Measurements from ENCODE around the gene SLC9A9. TPM values are rescaled to one million over a fixed set of nuclear protein-coding genes. Genes with fewer than 3 reads are reported as not detected.

SLC9A9 gene
- total and polyA plus RNA-seq, 10 donors: 10.8 to 58.2 (median 44.7) TPM

GRCh38 chr3:143865302-143865701, 17.0 kb upstream of the SLC9A9 start:
- Histone ChIP-seq H3K9me3 (no peaks in the 10 kb centered on the region), H3K36me3 (no peaks in the 10 kb centered on the region), H3K27ac (no peak overlapping the region), H3K4me1 (peaks cover 0 to 4% (median 0%) of the 10 kb centered on the region in 6 donors), H3K27me3 (replicated peaks in 1 of 7) (no peaks in the 10 kb centered on the region), H3K4me3 (no peak overlapping the region)
- 72 to 88% (median 83%) methylated on average over 1 of the region's 1 CpG for WGBS, 5 donors
- intact Hi-C loops (cut with DNase I; ENCODE audit: low total_unique reads): no loop called here
- TF ChIP-seq, protein P1, sequence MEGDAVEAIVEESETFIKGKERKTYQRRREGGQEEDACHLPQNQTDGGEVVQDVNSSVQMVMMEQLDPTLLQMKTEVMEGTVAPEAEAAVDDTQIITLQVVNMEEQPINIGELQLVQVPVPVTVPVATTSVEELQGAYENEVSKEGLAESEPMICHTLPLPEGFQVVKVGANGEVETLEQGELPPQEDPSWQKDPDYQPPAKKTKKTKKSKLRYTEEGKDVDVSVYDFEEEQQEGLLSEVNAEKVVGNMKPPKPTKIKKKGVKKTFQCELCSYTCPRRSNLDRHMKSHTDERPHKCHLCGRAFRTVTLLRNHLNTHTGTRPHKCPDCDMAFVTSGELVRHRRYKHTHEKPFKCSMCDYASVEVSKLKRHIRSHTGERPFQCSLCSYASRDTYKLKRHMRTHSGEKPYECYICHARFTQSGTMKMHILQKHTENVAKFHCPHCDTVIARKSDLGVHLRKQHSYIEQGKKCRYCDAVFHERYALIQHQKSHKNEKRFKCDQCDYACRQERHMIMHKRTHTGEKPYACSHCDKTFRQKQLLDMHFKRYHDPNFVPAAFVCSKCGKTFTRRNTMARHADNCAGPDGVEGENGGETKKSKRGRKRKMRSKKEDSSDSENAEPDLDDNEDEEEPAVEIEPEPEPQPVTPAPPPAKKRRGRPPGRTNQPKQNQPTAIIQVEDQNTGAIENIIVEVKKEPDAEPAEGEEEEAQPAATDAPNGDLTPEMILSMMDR (IDR thresholded peaks at IDR 0.05 in 8 of 11, conservative IDR thresholded peaks at IDR 0.05 in 3 of 11): no peak
- TF ChIP-seq POLR2A (IDR thresholded peaks at IDR 0.05) (no peak), POLR2AphosphoS5 (IDR thresholded peaks at IDR 0.05) (no peak)
- DNase-seq: no peak

DNA sequence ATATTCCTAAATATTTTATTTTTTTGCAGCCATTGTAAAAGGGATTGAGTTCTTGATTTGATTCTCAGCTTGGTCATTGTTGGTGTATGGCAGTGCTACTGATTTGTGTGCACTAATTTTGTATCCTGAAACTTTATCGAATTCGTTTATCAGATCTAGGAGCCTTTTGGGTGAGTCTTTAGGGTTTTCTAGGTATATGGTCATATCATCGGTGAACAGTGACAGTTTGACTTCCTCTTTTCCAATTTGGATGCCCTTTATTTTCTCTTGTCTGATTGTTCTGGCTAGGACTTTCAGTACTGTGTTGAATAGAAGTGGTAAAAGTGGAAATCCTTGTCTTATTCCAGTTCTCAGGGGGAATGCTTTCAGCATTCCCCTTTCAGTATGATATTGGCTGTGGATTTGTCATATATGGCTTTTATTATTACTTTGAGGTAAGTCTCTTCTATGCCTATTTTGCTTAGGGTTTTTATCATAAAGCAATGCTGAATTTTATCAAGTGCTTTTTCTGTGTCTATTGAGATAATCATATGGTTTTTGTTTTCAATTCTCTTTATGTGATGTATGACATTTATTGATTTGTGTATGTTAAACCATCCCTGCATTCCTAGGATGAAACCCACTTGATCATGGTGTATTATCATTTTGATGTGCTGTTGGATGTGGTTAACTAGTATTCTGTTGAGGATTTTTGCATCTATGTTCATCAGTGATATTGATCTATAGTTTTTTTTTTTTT, 11.4 kb upstream of the SLC9A9 start:
- intact Hi-C loops (cut with DNase I; ENCODE audit: low total_unique reads): no loop called here
- Histone ChIP-seq H3K27me3 (replicated peaks in 1 of 7) (no peaks in the 10 kb centered on the region), H3K9me3 (peaks cover 0 to 4% (median 0%) of the 10 kb centered on the region in 8 donors), H3K36me3 (no peaks in the 10 kb centered on the region), H3K4me3 (no peak overlapping the region), H3K4me1 (no peaks in the 10 kb centered on the region), H3K27ac (no peak overlapping the region)
- DNase-seq: no peak
- TF ChIP-seq POLR2AphosphoS5 (IDR thresholded peaks at IDR 0.05): no peak
- TF ChIP-seq POLR2A (IDR thresholded peaks at IDR 0.05): no peak
- TF ChIP-seq, protein P1 (IDR thresholded peaks at IDR 0.05 in 8 of 11, conservative IDR thresholded peaks at IDR 0.05 in 3 of 11): no peak
- 76 to 96% (median 90%) methylated on average over 3 of the region's 3 CpGs for WGBS, 5 donors

DNA sequence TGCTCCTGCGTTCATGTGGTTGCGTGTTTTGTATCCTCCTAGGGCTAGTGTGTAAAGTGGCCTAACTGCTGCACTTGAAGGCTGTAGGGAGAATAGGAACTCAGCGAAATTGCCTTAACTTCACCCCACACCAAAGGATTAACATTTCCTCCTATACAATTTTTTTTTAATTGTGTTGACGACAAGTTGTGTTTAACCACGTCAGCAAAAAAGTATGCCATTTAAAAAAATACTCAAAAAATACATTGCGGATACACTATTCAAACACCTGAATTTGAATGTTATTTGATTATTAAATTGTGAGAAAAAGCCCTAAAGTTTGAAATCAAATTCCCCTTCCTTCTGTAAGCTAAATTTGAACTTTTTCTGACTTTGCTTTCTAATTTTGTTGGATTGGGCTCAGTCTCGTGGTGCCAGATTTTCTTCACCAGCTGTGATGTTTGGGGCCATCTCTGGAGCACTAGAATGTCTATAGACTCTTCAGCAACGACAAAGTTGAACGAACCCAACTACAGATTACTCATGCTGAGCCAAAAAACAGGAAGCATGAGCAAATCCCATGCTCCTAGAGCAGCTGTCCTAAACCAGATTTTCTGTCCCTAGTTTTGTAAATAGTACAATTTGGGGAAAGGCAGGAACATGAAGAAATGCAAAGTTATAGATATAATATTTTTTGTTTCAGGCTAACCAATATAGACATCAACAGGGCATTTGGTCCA, 8.1 kb upstream of the SLC9A9 start:
- TF ChIP-seq, protein P1 (IDR thresholded peaks at IDR 0.05 in 8 of 11, conservative IDR thresholded peaks at IDR 0.05 in 3 of 11): no peak
- TF ChIP-seq POLR2AphosphoS5 (IDR thresholded peaks at IDR 0.05) (no peak), POLR2A (IDR thresholded peaks at IDR 0.05) (no peak)

DNA sequence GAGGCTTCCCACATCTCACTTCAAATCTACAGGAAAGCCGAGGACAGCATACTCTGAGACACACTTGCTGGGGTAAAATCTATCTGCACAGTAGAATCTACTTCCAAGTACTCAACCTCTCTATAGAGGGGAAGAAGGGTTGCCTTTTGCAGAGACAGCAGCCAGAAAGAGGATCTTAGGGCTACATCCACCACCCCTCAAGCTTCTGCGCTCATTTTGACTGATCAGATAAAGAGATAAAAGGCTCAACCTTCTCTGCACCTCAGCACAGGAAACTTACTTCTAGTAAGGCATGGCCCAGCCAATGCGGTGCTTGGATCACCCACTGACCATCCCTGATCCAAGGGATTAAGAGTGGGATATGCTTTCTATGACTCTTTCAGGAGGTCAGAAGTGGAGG, 6.9 kb upstream of the SLC9A9 start:
- Histone ChIP-seq H3K4me3 (no peak overlapping the region), H3K4me1 (peaks cover 0 to 12% (median 4%) of the 10 kb centered on the region in 6 donors), H3K9me3 (peaks cover 0 to 4% (median 0%) of the 10 kb centered on the region in 8 donors), H3K27me3 (replicated peaks in 1 of 7) (no peaks in the 10 kb centered on the region), H3K27ac (no peak overlapping the region), H3K36me3 (no peaks in the 10 kb centered on the region)
- no peak for TF ChIP-seq POLR2AphosphoS5 (IDR thresholded peaks at IDR 0.05)
- TF ChIP-seq, protein P1 (IDR thresholded peaks at IDR 0.05 in 8 of 11, conservative IDR thresholded peaks at IDR 0.05 in 3 of 11): no peak
- TF ChIP-seq POLR2A (IDR thresholded peaks at IDR 0.05): no peak
- WGBS, 5 donors: 73 to 83% (median 73%) methylated on average over 3 of the region's 3 CpGs
- intact Hi-C loops (cut with DNase I; ENCODE audit: low total_unique reads): no loop called here
- no peak for DNase-seq

More for the DNA sequence above, 8.1 kb upstream of the SLC9A9 start:
- Histone ChIP-seq H3K9me3 (peaks cover 0 to 4% (median 0%) of the 10 kb centered on the region in 8 donors), H3K4me1 (peaks cover 0 to under 1% (median 0%) of the 10 kb centered on the region in 6 donors), H3K27ac (no peak overlapping the region), H3K4me3 (no peak overlapping the region), H3K36me3 (no peaks in the 10 kb centered on the region), H3K27me3 (replicated peaks in 1 of 7) (no peaks in the 10 kb centered on the region)
- WGBS, 5 donors: 82 to 88% (median 86%) methylated on average over 9 of the region's 9 CpGs
- intact Hi-C loops (cut with DNase I; ENCODE audit: low total_unique reads): no loop called here
- no peak for DNase-seq
